ENCODE results near the gene RETREG2. TPM values are rescaled to one million over a fixed set of nuclear protein-coding genes. Genes with fewer than 3 reads are reported as not detected.
"Not testable (repeated sequence)": the region's sequence is repeated elsewhere in the genome, so short reads cannot be mapped to it uniquely, and the experiment has no call there.

RETREG2 gene
- polyA plus RNA-seq, 2 of the 4 experiments (the other 2 are of a cell fraction) = 52.8 to 67.5 TPM

- Histone ChIP-seq H3K4me1 (no peaks in the 10 kb centered on the region), H3K27ac (no peak overlapping the region), H3K9me3 (no peaks in the 10 kb centered on the region), H3K4me3 (no peak overlapping the region), H3K4me2 (no peak overlapping the region)
- ATAC-seq = no peak; a peak in 1 of 6 replicates
- no peak for FAIRE-seq
- ChIA-PET POLR2A (interaction anchor here (0.5 kb wide), 1 partner anchor 14 kb away, joined by 3 read pairs; no protein-coding TSS in a partner anchor), CTCF (interaction anchor here (1.0 to 1.8 kb wide), 6 partner anchors 17 to 169 kb away, joined by 3 to 7 read pairs (median 4); partner anchors contain the start of gene ABCB6)
- TF ChIP-seq USF2 (IDR thresholded peaks at IDR 0.05) (no peak), SMC3 (IDR thresholded peaks at IDR 0.05) (no peak), CEBPB (IDR thresholded peaks at IDR 0.05) (no peak), TFCP2L1 (CRISPR knock-in tag; IDR thresholded peaks at IDR 0.05) (no peak), CHD2 (IDR thresholded peaks at IDR 0.05; ENCODE audit: low read length, partially characterized antibody) (no peak), EP300 (IDR thresholded peaks at IDR 0.05) (no peak), FOSL2 (IDR thresholded peaks at IDR 0.05) (no peak), FOSL2 (CRISPR knock-in tag; IDR thresholded peaks at IDR 0.05) (no peak), HOXA7 (CRISPR knock-in tag; IDR thresholded peaks at IDR 0.05) (no peak), ATOH8 (CRISPR knock-in tag; IDR thresholded peaks at IDR 0.05; ENCODE audit: low read depth) (no peak), HMGXB4 (CRISPR knock-in tag; IDR thresholded peaks at IDR 0.05; ENCODE audit: borderline replicate concordance) (no peak), BHLHE40 (IDR thresholded peaks at IDR 0.05; ENCODE audit: low read depth, low read length) (no peak), EHMT2 (IDR thresholded peaks at IDR 0.05; ENCODE audit: low read depth) (no peak), CBX8 (IDR thresholded peaks at IDR 0.05) (no peak), PHF8 (IDR thresholded peaks at IDR 0.05; ENCODE audit: borderline replicate concordance, low read depth) (no peak), JUNB (IDR thresholded peaks at IDR 0.05) (no peak), MAX (IDR thresholded peaks at IDR 0.05) (no peak)
- DNase-seq (ENCODE audit: low read depth in 1 of 2, low spot score in 1 of 2) = no peak
- WGBS (ENCODE audit: missing lambda C conversion rate) = 64% methylated on average over 5 of the region's 5 CpGs
These were observed 20.9 kb downstream of the RETREG2 start for GRCh38 chr2:219198974-219199373.

- TF ChIP-seq EHMT2 (IDR thresholded peaks at IDR 0.05; ENCODE audit: low read depth) = no peak
- Histone ChIP-seq H3K4me3 (no peak overlapping the region), H3K27ac (no peak overlapping the region), H3K4me2 (no peak overlapping the region), H3K9me3 (peaks cover under 1% of the 10 kb centered on the region; the same call in 1 of the 3 replicates), H3K4me1 (no peaks in the 10 kb centered on the region)
- ChIA-PET POLR2A (interaction anchor here (0.5 kb wide), 1 partner anchor 15 kb away, joined by 3 read pairs; no protein-coding TSS in a partner anchor), CTCF (interaction anchor here (1.0 to 1.8 kb wide), 6 partner anchors 18 to 170 kb away, joined by 3 to 7 read pairs (median 4); partner anchors contain the start of gene ABCB6)
- no peak for FAIRE-seq
- no peak for DNase-seq (ENCODE audit: low read depth in 1 of 2, low spot score in 1 of 2)
- peak in 1 of 2 experiments; percentile 16; a peak in 1 of 6 replicates for ATAC-seq
- 71% methylated on average over 12 of the region's 12 CpGs for WGBS (ENCODE audit: missing lambda C conversion rate)
These were observed 21.6 kb downstream of the RETREG2 start for GRCh38 chr2:219199470-219200211.

- POLR2A ChIA-PET; H3K4me2 ChIP-seq; H3K4me3 ChIP-seq; ATAC-seq; H3K9me3 ChIP-seq; FAIRE-seq; DNase-seq (ENCODE audit: low read depth in 1 of 2, low spot score in 1 of 2); H3K27ac ChIP-seq; H3K4me1 ChIP-seq: not testable (repeated sequence)
- 82% methylated on average over 24 of the region's 26 CpGs for WGBS (ENCODE audit: missing lambda C conversion rate)
- CTCF ChIA-PET = interaction anchor here (0.8 to 1.9 kb wide), 3 partner anchors 21 to 41 kb away, joined by 3 to 4 read pairs (median 3); no protein-coding TSS in a partner anchor
These were observed 22.6 kb downstream of the RETREG2 start for GRCh38 chr2:219200502-219201326.

- 97% methylated on average over 6 of the region's 21 CpGs for WGBS (ENCODE audit: missing lambda C conversion rate)
- not testable (repeated sequence) for H3K4me1 ChIP-seq; H3K4me3 ChIP-seq; ATAC-seq; H3K27ac ChIP-seq; FAIRE-seq; H3K9me3 ChIP-seq; DNase-seq (ENCODE audit: low read depth in 1 of 2, low spot score in 1 of 2); H3K4me2 ChIP-seq
- ChIA-PET CTCF (interaction anchor here (1.0 to 1.9 kb wide), 3 partner anchors 21 to 30 kb away, joined by 3 to 4 read pairs (median 3); no protein-coding TSS in a partner anchor), POLR2A (interaction anchor here (0.8 kb wide), 1 partner anchor 28 kb away, joined by 3 read pairs; the partner anchor contains the start of genes ANKZF1 and ATG9A)
These were observed 23.3 kb downstream of the RETREG2 start for GRCh38 chr2:219201331-219201730.

Data from A549 (cell line).